Measurements from ENCODE around the gene NTPCR.

DNA sequence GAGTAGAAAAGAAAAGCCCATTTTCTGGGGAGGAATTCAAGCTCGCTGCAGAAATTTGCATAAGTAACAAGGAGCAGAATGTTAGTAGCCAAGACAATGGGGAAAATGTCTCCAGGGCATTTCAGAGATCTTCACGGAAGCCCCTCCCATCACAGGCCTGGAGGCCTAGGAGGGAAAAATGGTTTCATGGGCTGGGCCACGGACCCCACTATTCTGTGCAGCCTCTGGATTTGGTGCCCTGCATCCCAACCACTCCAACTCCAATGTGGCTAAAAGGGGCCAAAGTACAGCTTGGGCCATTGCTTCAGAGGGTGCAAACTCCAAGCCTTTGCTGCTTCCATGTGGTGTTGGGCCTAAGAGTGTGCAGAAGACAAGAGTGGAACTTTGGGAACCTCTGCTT lies 43.1 kb downstream of the NTPCR start:
- no peak for TF ChIP-seq GATA2 (IDR thresholded peaks at IDR 0.05; ENCODE audit: low read depth, low read length)
- TF ChIP-seq GATA3 (IDR thresholded peaks at IDR 0.05; ENCODE audit: low read depth, low read length) = no peak
